Prostate gland (tissue), 2 donors: ENCODE results near the gene ZIM2.

Source experiments
- POLR2AphosphoS5 ChIP-seq: sonication (generic); formaldehyde crosslinking; IDR thresholded peaks from one replicate; pipeline ENCODE4 v1.6.1; 2017; ENCODE audit warnings: antibody characterized with exemption
- TF ChIP-seq, protein P1 (sequence below), 4 experiments: fragments of 200-600 bp in 2 of 4; fragments of 450-650 bp in 2 of 4; sonication (generic) in 2 of 4; IDR thresholded peaks; 1 replicate in 3 of 4; 2 replicates in 1 of 4; pipeline ENCODE4 v1.5.1; 2016 to 2019; ENCODE audit warnings: antibody characterized with exemption in 4 of 4, mild to moderate bottlenecking in 2 of 4, moderate library complexity in 2 of 4

DNA sequence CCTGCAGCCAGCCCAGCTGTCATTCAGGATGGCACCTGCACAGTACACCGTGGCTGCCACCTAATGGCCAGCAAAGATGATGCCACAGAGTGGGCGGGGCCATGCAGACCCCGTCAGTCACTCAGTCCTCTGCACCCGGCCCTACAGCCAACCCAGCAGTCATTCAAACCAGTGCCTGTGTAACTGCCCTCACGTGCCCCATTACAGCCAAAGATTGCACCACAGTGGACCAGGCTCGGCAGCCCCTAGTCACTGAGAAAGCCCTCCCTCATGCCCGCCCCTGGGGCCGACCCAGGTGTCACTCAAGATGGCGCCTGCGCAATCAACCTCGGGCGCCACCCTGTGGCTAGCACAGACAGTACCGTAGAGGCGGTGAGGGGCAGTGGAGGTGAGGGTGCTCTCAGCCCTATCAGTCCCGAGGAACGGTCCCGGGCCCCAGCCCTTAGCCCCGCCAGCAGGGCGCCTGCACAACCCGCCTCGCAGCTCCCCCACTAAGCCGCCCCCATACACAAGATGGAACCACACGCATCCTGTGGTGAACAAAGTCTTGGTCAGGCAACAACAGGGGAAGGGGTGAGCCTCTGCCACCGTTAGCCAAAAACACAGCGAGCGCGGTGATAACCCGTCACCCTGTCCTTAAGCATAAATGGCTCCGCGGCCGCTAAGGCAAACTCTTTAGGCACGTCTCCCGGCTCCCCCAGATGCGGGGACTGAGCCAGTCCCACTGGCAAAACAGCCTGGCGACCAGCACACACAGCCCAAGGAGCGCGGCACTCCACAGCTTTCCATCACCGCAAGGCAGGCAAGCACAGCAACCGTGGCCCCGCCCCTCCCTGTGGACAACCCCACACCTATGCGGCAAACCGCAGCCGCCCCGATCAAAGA is 2.3 kb downstream of the ZIM2 start:
- TF ChIP-seq, protein P1, sequence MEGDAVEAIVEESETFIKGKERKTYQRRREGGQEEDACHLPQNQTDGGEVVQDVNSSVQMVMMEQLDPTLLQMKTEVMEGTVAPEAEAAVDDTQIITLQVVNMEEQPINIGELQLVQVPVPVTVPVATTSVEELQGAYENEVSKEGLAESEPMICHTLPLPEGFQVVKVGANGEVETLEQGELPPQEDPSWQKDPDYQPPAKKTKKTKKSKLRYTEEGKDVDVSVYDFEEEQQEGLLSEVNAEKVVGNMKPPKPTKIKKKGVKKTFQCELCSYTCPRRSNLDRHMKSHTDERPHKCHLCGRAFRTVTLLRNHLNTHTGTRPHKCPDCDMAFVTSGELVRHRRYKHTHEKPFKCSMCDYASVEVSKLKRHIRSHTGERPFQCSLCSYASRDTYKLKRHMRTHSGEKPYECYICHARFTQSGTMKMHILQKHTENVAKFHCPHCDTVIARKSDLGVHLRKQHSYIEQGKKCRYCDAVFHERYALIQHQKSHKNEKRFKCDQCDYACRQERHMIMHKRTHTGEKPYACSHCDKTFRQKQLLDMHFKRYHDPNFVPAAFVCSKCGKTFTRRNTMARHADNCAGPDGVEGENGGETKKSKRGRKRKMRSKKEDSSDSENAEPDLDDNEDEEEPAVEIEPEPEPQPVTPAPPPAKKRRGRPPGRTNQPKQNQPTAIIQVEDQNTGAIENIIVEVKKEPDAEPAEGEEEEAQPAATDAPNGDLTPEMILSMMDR (IDR thresholded peaks at IDR 0.05) = peak; percentile 45 to 74 (median 56)
- no peak for TF ChIP-seq POLR2AphosphoS5
